8988T (cell line): ENCODE data around the gene GSE1.

ENCODE experiments used
- DNase-seq: peaks from one replicate; pipeline ENCODE4 v3.0.0; 2011

Gene GSE1

DNA sequence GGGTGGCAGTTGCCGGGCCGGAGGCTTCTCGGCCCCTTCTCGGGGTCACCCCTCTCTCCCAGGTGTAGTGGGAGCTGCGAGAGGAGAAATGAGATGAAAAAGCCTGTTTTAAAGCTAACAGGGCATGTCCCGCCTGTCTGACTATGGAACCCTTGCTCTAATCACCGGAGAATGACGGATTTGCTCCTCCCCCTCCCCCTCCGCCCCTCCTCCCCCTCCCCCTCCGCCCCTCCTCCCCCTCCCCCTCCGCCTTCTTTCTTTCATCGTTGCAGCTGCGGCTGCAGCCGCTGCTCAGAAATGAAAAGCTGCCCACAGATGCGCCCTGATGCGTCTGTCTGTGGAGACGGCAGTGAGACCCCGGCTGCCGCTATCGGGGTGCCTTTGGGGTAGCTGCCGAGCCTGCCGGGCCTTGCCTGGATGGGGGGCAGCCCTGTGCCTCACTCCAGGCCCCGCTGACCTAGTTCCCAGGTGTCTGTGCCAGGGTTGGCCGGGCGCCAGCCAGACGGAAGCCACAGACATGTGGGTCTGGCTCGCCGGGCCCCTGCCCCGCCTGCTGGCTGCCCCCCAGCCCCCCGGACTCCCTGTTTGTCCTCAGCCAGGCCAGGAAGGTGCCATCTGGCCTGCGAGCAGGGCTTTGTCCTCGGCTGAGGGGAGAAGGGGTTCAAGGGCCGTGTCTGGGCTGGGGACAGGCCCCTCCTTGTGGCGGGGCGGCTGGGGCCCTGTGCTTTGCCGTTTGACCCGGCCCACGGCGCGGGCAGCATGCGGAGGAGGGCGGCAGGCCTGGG lies 37.9 kb downstream of the GSE1 start:
- no peak for DNase-seq

DNA sequence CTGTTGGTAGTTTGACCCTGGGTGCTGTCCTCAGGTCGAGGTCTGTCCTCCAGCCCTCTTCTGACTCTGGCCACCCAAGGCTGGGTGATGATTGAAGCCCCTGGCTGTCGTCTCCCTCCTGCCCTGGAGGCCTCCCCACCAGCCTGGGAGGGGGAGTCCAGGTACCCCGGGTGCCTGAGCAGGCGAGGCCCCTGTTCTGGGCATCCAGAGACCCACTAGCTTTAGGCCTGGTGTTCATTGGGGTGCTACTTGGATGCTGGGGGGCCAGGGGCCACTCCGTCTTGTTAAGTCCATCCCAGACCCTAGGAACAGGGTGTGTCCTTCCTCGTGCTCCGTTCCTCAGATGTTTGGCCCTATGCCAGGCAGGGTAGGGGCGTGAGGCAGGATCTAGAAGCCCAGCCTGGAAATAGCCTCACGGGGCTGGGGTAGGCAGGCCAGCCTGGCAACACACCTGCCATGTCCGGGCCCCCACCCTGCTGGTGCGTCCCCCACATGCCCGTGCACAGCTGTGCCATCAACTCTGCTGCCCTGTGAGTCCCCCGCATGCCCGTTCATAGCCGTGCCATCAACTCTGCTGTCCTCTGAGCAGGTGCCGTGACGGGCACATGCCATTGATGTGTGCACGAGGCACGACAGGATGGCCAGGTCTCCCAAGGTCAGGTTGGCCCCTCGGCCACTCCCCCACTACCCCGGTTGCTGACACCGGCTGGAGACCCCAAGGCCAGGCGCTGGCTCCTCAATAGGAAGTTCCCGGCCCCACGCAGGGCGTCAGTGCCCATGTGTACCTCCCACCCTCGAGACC lies 38.7 kb downstream of the GSE1 start:
- DNase-seq, result no peak

DNA sequence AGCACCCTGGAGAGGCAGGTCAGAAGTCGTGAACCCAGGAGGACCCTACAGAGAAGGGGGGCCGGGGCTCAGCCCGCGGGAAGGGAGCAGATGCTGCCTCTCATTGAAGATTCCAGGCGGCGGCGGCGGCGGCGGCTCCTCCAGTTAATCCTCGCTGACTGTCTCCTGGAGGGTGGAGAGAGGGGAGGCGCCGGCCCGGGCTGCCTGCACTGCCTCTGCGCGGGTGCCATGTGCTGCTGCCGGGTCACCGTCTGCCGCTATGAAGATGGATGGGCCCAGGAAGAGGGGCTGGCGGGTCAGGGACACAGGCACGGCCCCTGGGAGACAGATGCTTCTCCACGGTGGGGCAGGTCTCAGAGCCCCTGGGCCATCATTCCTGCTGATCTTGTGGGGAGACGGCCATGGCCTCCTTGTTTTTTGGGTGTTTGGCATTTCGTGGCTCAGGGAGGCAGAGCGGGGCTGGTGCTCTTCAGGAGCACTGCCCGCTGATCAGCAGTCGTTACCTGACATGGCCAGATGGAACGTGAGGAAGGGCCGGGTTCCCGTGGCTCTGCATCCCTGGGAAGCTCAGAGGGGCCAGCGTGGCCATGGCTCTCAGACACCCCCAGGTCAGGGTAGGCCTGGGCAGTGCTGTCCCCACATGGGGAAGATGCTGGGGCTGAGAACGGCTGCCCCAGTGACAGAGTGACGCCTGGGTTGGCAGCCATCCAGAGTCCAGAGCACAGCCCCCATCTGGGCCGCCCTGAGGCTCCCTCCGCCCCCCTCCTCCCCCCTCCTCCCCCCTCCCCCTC lies 39.5 kb downstream of the GSE1 start:
- no peak for DNase-seq

DNA sequence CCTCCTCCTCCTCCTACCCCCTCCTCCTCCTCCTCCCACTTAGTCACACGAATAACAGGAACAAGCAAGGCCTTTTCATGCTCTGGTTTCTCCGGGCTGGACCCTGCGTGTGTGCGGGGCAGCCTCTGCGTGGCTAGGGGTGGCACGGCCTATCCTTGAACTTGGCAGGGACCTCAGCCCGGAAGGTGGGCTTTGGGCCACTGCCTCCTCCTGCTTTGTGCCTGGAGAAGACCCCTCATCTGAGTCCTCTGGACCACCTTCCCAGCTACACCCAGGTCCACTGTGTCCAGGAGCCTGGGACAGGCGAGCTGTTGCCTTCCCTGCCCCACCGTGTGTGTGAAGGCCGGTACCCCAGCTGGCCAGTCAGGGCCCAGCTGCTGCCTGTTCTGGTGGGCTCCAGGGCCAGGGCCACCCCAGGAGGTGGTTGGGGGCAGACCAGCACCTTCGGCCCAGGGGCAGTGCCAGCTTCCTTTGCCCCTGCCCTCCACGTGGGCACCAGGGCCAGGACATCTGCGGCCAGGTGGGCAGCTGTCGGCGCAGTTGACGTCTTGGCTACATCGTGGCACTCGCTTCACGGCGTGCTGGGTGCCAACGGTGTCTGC lies 40.3 kb downstream of the GSE1 start:
- no peak for DNase-seq

DNA sequence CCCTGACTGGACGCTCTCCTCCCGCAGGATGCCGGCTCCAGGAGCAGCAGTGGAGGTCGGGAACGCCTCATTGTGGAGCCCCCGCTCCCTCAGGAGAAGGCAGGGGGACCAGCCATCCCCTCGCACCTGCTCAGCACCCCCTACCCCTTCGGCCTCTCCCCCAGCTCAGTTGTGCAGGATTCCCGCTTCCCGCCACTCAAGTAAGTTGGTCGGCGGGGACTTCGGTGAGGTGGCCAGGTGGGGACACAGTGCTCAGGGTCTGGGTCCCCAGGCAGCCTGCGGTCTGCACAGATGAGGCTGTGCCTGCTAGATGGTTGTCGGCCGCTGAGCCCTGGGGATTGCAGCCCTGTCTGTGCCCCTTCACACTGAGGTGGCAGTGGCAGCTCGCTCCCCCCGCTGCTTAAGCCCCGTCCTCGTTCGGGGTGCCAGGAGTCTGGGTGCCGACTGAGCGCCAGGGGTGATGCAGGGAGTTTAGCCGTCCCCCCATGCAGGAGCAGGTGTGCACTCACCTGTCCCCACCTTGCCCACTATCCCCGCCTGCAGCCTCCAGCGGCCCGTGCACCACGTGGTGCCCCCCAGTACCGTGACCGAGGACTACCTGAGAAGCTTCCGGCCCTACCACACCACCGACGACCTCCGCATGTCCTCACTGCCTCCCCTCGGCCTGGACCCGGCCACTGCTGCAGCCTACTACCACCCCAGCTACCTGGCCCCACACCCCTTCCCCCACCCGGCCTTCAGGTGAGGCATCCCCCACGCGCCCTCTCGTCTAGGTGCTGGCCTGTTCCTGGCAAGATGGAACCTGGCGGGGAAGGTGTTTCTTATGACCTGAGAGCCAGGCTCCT lies 41.4 kb downstream of the GSE1 start:
- no peak for DNase-seq

DNA sequence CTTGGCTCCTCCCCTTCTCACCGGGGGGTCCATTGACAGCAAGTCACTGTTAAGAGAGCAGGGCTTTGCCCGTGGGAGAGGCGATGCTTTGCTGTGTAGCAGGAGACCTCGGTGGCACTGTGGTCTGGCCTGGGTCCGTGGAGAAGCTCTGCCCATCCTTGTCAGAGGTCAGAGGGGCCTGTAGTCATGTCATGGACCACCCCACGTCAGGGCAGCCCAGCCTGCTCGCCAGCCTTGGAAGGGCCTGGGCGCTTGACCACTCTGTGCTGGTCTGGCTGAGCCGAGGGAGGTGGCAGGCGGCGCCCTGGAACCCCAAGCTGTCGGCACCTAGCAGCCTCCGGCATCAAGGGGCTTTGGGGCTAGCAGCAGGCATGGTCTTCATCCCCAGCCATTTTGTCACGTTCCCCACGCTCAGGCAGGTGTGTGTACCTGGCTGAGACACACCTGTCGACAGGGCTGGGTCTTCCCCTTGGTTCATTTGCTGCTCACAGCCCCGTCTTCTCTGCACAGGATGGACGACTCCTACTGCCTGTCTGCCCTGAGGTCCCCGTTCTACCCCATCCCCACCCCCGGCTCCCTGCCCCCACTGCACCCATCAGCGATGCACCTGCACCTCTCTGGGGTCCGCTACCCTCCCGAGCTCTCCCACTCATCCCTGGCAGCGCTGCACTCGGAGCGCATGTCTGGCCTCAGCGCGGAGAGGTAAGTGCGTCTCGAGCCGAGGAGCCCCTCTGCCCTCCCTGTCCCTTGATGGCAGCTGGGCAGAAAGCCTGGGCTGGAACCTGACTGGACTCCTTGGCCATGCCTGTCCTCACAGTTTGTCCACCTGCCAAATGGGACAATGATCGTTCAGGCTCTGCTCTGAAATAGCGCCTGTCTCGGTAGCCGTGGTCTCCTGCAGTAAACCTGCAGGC lies 42.4 kb downstream of the GSE1 start:
- DNase-seq, result no peak

DNA sequence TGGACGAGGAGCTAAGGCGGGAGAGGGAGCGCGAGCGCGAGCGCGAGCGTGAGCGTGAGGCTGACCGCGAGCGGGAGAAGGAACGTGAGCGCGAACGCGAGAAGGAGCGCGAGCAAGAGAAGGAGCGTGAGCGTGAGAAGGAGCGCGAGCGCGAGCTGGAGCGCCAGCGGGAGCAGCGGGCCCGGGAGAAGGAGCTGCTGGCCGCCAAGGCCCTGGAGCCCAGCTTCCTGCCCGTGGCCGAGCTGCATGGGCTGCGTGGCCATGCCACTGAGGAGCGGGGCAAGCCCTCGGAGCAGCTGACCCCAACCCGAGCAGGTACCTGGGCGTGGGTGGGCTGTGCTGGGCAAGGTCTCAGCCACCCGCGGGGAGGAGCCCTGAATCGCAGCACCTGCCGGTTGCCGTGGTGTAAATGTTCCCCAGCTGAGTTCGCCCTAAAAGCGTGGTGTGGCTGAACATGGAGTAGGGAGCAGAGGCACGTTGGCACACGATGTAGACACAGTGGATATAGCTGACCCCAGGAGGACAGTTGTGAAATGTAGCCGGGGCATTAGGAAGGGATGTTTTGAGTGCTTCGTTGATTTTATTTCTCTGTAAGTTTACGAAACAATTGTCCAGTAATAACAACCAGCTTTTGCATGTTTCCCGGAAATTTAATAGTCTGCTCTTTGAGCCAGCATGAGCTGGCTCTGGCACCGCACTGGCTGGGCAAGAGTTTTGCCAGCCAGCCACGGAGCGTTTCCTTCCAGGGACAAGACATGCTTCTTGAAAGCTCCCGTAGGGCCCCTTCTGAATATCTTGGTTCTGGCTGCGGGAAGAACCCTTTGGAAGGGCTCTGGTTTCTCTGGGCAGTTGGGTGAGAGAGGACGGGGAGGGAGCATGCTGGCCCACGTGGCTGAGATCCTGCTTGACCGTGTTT lies 43.5 kb downstream of the GSE1 start:
- DNase-seq, result peak; percentile 20

DNA sequence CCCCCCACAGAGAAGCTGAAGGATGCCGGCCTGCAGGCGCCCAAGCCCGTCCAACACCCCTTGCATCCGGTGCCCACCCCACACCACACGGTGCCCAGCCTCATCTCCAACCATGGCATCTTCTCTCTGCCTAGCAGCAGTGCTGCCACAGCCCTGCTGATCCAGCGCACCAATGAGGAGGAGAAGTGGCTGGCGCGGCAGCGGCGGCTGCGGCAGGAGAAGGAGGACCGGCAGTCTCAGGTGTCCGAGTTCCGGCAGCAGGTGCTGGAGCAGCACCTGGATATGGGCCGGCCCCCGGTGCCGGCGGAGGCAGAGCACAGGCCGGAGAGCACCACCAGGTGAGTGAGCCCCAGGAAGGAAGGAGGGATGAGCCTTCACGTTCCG lies 44.1 kb downstream of the GSE1 start:
- DNase-seq, result no peak

DNA sequence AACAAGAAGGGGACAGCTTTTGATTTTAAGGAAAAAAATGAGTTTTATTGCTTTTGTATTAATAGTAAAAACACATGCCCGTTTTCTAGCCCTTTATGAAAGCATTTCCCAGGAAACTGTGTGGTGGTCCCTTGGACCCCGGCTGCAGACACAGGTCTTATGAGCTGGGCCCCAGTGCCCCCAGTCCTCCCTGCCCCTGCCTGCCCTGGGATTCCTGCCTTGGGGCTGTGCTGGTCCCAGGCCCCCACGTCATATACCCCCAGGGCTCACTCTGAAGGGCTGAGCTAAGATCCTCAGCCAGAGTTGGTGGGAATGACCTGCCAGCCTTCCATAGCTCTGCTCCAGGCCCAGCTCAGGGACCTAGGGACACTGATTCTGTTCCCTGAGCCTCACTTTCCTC lies 44.9 kb downstream of the GSE1 start:
- DNase-seq, result peak; percentile 41

DNA sequence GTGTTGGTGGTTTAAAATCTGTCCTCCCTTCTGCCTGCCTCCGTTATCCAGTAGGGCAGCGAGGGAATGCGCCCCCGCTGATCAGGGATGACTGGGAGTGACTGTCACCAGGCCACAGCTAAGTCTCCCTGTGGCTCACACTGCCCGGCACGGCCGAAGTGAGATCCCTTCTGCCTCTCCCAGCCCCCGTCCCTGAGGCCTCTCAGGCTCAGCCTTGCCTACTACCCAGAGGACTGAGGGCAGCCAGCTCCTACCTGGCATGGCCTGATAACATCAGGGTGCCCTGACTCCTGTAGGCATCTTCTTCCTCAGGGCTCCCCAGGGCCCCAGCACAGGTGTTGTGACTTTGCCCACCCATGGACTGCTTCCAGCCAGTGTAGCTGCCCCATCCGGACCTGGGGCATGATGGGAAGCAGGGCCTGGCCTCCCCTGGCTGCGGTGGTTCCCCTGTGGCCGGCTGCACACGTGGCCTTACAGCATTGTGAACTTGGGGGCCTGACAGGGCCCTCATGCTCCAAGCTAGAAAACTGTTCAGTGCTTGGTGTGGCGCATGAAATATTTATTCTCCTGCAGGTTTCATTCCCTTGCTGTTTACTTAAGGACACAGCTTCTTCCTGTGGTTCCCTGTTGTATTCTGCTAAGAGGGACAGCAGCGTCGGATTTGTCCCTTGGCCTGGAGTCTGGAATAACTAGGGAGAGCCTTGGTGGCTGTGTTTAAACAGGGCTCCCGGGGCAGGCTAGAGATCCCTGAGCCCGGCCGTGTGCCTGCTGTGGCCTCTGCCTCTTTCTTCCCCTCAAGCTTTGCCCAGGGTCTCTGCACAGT lies 45.6 kb downstream of the GSE1 start:
- DNase-seq, result no peak

DNA sequence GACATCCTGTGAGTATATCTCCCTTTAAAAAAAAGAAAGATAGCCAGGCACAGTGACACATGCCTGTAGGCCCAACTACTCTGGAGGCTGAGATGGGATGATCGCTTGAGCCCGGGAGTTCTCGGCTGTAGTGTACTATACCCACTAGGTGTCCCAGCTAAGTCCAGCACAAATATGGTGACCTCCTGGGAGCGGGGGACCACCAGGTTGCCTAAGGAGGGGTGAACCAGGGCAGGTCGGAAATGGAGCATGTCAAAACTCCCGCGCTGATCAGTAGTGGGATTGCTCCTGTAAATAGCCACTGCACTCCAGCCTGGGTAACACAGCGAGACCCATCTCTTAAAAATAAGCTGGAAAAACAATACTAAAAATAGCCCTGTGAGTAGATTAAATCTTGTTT lies 46.2 kb downstream of the GSE1 start:
- no peak for DNase-seq

DNA sequence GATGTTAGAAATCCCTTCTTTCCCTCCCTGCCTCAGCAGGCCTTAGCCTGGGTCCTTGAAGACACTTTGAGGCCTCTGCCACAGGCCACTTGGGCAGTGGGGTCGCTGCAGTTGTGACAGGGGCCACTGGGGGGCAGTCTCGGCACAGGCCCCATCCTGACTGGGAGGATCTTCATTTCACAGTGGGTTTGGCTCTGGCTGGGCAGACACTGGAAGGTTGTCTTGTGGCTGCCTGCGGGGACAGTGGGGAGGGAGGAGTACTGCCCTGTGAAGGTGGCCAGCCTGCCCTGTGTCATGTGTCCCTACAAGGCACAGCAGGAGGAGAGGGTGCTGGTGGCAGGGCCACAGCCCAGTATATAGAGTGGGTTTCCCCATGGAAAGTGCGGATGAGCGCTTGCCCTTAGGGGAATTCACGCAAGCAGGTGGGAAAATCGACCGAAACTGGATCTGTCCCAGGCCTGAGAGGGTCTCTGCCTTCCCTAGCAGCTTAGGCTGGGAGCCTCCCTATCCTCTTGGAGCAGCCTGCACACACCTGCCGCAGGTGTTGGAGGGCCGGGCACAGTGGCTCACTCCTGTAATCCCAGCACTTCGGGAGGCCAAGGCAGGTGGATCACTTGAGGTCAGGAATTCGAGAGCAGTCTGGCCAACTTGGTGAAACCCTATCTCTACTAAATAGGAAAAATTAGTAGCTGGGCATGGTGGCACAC lies 46.8 kb downstream of the GSE1 start:
- peak; percentile 100 for DNase-seq

DNA sequence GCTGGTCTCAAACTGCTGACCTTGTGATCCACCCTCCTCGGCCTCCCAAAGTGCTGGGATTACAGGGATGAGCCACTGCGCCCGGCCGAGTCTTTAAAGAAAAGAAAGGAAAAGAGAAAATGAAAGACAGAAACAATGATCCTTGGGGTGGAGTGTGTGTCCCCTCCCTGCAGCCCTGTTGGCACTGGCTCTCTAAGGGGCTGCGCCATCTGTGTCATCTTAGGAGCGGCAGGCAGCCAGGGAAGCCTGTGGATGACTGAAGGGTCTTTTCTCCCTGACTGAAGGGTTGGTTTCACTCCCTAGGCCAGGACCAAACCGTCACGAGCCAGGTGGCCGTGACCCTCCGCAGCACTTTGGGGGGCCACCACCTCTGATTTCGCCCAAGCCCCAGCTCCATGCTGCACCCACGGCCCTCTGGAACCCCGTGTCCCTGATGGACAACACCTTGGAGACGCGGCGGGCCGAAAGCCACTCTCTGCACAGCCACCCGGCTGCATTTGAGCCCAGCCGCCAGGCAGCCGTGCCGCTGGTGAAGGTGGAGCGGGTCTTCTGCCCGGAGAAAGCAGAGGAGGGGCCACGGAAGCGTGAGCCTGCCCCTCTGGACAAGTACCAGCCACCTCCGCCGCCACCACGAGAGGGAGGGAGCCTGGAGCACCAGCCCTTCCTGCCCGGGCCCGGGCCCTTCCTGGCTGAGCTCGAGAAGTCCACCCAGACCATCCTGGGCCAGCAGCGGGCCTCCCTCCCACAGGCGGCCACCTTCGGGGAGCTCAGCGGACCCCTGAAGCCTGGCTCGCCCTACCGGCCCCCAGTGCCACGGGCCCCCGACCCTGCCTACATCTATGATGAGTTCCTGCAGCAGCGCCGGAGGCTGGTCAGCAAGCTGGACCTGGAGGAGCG lies 48.0 kb downstream of the GSE1 start:
- DNase-seq, result no peak

DNA sequence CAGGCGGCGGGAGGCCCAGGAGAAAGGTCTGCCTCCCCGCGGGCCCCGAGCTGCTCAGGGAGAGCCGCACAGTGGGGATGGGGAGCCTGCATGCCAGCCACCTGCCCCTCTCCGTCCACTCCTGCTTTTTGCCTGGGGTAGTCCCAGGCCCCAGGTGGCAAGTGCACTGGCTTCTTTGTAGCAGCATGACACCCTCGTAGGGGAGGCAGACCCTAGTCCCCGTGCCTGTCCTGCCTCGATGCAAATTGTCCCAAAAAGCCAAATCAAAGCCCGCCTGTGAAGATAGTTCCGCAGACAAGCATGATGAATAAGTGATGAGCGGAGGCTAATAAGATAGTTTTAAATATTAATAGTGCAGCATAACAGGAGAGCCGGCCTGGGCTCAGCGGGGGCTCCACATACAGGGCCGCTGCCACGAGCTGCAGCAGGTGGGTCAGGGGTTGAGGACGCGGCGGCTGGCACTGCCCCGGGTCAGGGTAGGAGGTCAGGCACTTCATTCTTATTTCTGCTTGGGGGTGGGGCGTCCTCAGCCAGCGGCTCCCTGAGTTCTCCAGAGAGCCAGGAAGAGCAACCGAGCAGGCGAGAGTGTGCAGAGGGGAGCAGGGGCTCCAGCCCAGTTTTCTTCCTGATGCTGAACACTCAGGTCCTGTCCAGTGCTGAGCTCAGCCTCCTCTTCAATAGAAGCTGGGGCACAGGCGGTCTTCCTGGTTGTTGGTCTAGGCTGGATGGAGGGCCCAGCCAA lies 48.8 kb downstream of the GSE1 start:
- DNase-seq, result no peak

DNA sequence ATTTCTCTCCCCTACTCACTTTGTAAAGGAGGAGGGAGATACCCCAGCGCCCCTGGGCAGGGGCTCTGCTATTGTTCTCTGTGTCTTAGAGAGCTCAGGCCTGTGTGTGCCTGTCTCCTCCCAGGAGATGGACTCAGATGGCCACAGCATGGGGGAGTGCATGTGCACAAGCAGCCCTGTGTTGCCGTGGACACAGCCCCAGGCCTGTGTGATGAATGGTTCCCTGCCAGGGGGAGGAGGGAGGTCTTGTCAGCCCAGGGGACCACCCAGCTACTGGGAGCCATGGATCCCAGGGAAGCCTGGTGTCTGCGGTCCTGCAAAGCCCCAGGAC lies 49.3 kb downstream of the GSE1 start:
- DNase-seq, result peak; percentile 31

DNA sequence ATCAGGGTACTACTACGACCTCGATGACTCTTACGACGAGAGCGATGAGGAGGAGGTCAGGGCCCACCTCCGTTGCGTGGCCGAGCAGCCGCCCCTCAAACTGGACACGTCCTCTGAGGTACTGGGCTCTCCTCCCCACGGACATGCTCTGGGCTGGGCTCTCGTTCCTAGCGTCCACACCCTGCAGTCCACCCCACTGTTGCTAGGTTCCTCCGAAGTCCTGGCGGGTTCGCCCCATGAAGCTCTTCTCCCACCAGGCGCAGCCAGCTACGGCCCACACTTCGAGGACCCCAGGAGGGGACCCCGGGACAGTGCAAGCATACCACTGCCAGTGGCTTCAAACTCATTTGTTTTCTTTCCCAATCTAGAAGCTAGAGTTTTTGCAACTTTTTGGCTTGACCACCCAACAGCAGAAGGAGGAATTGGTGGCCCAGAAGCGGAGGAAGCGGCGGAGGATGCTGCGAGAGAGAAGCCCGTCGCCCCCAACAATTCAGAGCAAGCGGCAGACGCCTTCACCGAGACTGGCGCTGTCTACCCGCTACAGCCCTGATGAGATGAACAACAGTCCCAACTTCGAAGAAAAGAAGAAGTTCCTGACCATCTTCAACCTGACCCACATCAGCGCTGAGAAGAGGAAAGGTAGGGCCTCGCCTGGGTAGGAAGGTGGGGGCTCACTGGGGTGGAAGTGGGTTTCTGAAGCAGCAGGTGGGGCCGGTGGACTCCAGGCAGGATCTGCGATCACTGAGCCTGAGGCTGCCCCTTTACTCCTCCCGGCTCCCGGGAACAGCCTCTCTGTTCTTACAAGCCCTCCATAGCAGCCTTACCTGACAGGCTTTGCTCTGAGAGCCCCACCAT lies 50.1 kb downstream of the GSE1 start:
- no peak for DNase-seq
